Dedifferentiated amniotic fluid mesenchymal stem cell (primary cell): ENCODE data around the gene PDCD10.

Experiments
- DNase-seq: peaks from one replicate; pipeline ENCODE4 v3.0.0-alpha.2; 2016; ENCODE audit errors: extremely low spot score

Gene PDCD10

GRCh38 chr3:167734498-167735232 is at the start of gene PDCD10:
PDCD10 (minus strand) TSS chr3:167734892; CDS start chr3:167720157, 14,735 bp downstream.
- peak; percentile 98 for DNase-seq

- no peak for DNase-seq
Measured at GRCh38 chr3:167783781-167784180, 49.1 kb upstream of the PDCD10 start.

GRCh38 chr3:167780214-167780883 is 45.7 kb upstream of the PDCD10 start:
- DNase-seq = no peak

GRCh38 chr3:167777356-167777755 is 42.7 kb upstream of the PDCD10 start:
- DNase-seq = no peak

- DNase-seq = no peak
Measured at GRCh38 chr3:167776066-167776685, 41.5 kb upstream of the PDCD10 start.

- no peak for DNase-seq
Measured at GRCh38 chr3:167773584-167773983, 38.9 kb upstream of the PDCD10 start.

GRCh38 chr3:167772992-167773391 is 38.3 kb upstream of the PDCD10 start:
- DNase-seq = no peak

GRCh38 chr3:167762296-167762695 is 27.6 kb upstream of the PDCD10 start:
- DNase-seq = no peak

GRCh38 chr3:167761302-167761701 is 26.6 kb upstream of the PDCD10 start:
- no peak for DNase-seq

GRCh38 chr3:167754049-167754448 is 19.4 kb upstream of the PDCD10 start:
- DNase-seq = no peak

GRCh38 chr3:167750272-167750971 is 15.7 kb upstream of the PDCD10 start:
- DNase-seq = no peak

GRCh38 chr3:167749728-167750127 is 15.0 kb upstream of the PDCD10 start:
- no peak for DNase-seq

GRCh38 chr3:167749209-167749608 is 14.5 kb upstream of the PDCD10 start:
- no peak for DNase-seq

GRCh38 chr3:167743799-167744198 is 9.1 kb upstream of the PDCD10 start:
- no peak for DNase-seq

- no peak for DNase-seq
Measured at GRCh38 chr3:167742338-167742737, 7.6 kb upstream of the PDCD10 start.

GRCh38 chr3:167740961-167741587 is 6.4 kb upstream of the PDCD10 start:
- DNase-seq = no peak

- DNase-seq = no peak
Measured at GRCh38 chr3:167739190-167739810, 4.6 kb upstream of the PDCD10 start.

- DNase-seq = no peak
Measured at GRCh38 chr3:167738037-167738436, 3.3 kb upstream of the PDCD10 start.

GRCh38 chr3:167736997-167737396 is 2.3 kb upstream of the PDCD10 start:
- DNase-seq = no peak

- no peak for DNase-seq
Measured at GRCh38 chr3:167736264-167736787, 1.6 kb upstream of the PDCD10 start.
